ENCODE results near the gene SLC6A5. TPM values are rescaled to one million over a fixed set of nuclear protein-coding genes. Genes with fewer than 3 reads are reported as not detected.
A peak's percentile ranks its signal among the peaks of the same experiment; 100 is the strongest.

Gene SLC6A5
- total RNA-seq, 4 donors from 2014 or later = not detected

GRCh38 chr11:20661850-20662249 is 62.4 kb downstream of the SLC6A5 start:
- 95% methylated on average over 3 of the region's 3 CpGs for WGBS
- Histone ChIP-seq H3K27ac (replicated peaks in 1 of 4) (no peak overlapping the region), H3K4me1 (no peaks in the 10 kb centered on the region), H3K27me3 (peaks cover 0 to 15% (median 0%) of the 10 kb centered on the region in 4 donors), H3K9me3 (no peaks in the 10 kb centered on the region), H3K4me3 (no peak overlapping the region), H3K36me3 (no peaks in the 10 kb centered on the region)
- DNase-seq (ENCODE audit: extremely low spot score) = no peak
- intact Hi-C loops (cut with DNase I) = no loop called here
- no peak for TF ChIP-seq EP300 (IDR thresholded peaks at IDR 0.05)

- peaks cover 0 to 71% (median 19%) of the 10 kb centered on the region in 4 donors for H3K27me3 ChIP-seq
- H3K4me1 ChIP-seq = peaks cover 0 to 21% (median 17%) of the 10 kb centered on the region in 4 donors
- peak overlapping the region in 1 of 4 donors; percentile 36 for H3K4me3 ChIP-seq
- H3K9me3 ChIP-seq = no peaks in the 10 kb centered on the region
- intact Hi-C loops (cut with DNase I) = no loop called here
- TF ChIP-seq EP300 (IDR thresholded peaks at IDR 0.05) (no peak), POLR2AphosphoS5 (IDR thresholded peaks at IDR 0.05) (no peak), CTCF (IDR thresholded peaks at IDR 0.05) (no peak), POLR2A (IDR thresholded peaks at IDR 0.05; ENCODE audit: low read depth) (no peak)
- DNase-seq (ENCODE audit: extremely low spot score) = peak; percentile 42
- no peaks in the 10 kb centered on the region for H3K36me3 ChIP-seq
- H3K27ac ChIP-seq (replicated peaks in 1 of 4) = no peak overlapping the region
- 22% methylated on average over 10 of the region's 10 CpGs for WGBS
These were observed 68.9 kb downstream of the SLC6A5 start for GRCh38 chr11:20668131-20668809.

- Histone ChIP-seq H3K4me1 (peaks cover 0 to 21% (median 17%) of the 10 kb centered on the region in 4 donors), H3K36me3 (no peaks in the 10 kb centered on the region), H3K4me3 (peak within 1 kb of the TSS; percentile 15 to 45 (median 36)), H3K27me3 (peaks cover 0 to 79% (median 19%) of the 10 kb centered on the region in 4 donors), H3K9me3 (no peaks in the 10 kb centered on the region), H3K27ac (replicated peaks in 1 of 4) (no peak within 1 kb of the TSS)
- DNase-seq (ENCODE audit: extremely low spot score) = peak; percentile 79
- intact Hi-C loops (cut with DNase I) = no loop called here
- 1% methylated on average over 11 of the region's 93 CpGs for WGBS
- TF ChIP-seq EP300 (IDR thresholded peaks at IDR 0.05) (no peak), CTCF (IDR thresholded peaks at IDR 0.05) (no peak), POLR2AphosphoS5 (IDR thresholded peaks at IDR 0.05) (no peak), POLR2A (IDR thresholded peaks at IDR 0.05; ENCODE audit: low read depth) (no peak)
These were observed 69.7 kb downstream of the SLC6A5 start, which contains the start of gene NELL1 for GRCh38 chr11:20668844-20669819. NELL1 (plus strand) TSS chr11:20669586.

DNA sequence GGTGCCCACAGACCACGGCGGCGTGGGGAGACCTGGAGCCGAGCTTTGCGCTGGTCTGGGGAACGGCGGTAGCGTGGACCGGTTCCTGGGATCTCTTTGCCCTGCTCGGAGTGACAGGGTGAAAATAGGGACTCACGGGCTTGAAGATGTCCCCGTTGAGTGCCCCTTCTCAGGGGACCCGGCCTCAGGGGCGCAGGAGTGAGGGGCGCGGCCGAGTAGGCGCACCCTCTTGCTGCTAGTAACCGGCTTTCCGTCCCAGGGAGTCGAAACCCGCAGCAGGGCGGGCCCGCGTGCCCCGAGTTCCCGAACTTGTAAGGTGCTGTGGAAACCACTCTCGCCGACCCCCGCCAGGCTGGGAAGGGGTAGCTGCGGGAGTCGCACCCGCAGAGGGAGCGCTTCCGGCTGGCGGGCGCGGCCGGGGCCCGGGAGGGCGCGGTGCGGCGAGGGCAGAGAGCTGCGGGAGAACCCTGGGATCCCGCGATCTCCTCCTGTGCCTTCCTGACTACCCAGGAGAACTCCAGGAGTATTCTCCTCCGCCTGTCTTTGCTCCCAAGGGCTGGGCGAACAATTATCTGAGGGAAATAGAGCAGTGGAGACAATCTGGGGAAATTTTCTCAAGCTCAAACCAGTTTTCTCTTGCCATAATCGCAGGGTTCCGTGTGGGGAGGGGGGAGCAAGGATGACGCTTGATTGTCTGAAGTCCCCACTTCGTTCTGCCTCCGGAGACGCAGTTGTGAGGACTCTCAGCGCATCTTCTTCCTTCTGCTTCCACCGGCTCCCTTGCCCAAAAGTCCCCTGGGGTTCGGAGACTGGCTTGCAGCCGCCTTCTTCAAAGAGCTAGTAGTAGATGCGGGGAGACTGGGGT is 70.6 kb downstream of the SLC6A5 start:
- peaks cover 0 to 86% (median 19%) of the 10 kb centered on the region in 4 donors for H3K27me3 ChIP-seq
- H3K4me1 ChIP-seq = peaks cover 0 to 21% (median 17%) of the 10 kb centered on the region in 4 donors
- WGBS = 3% methylated on average over 22 of the region's 60 CpGs
- H3K9me3 ChIP-seq = no peaks in the 10 kb centered on the region
- no peak overlapping the region for H3K27ac ChIP-seq (replicated peaks in 1 of 4)
- intact Hi-C loops (cut with DNase I) = no loop called here
- H3K36me3 ChIP-seq = no peaks in the 10 kb centered on the region
- H3K4me3 ChIP-seq = peak overlapping the region; percentile 15 to 45 (median 36)
- no peak for TF ChIP-seq EP300 (IDR thresholded peaks at IDR 0.05)
- TF ChIP-seq POLR2A (IDR thresholded peaks at IDR 0.05; ENCODE audit: low read depth) = no peak
- TF ChIP-seq POLR2AphosphoS5 (IDR thresholded peaks at IDR 0.05) = no peak
- no peak for TF ChIP-seq CTCF (IDR thresholded peaks at IDR 0.05)
- DNase-seq (ENCODE audit: extremely low spot score) = peak; percentile 60
